ENCODE data around the gene APOL2.
"Not testable (repeated sequence)": the region's sequence is repeated elsewhere in the genome, so short reads cannot be mapped to it uniquely, and the experiment has no call there.

APOL2 gene

GRCh38 chr22:36238373-36239149 is 766 bp downstream of the APOL2 start:
- DNase-seq: no peak

GRCh38 chr22:36237462-36238372 is 1.6 kb downstream of the APOL2 start:
- DNase-seq: no peak

GRCh38 chr22:36236388-36237319 is 2.7 kb downstream of the APOL2 start:
- DNase-seq: no peak

- DNase-seq: no peak
These were observed 3.7 kb downstream of the APOL2 start for GRCh38 chr22:36235585-36235984.

- DNase-seq: no peak
These were observed 4.4 kb downstream of the APOL2 start for GRCh38 chr22:36234919-36235318.

- DNase-seq: no peak
These were observed 5.1 kb downstream of the APOL2 start for GRCh38 chr22:36234213-36234612.

GRCh38 chr22:36233796-36234195 is 5.5 kb downstream of the APOL2 start:
- no peak for DNase-seq

GRCh38 chr22:36232715-36233401 is 6.5 kb downstream of the APOL2 start:
- DNase-seq: no peak

- not testable (repeated sequence) for DNase-seq
These were observed 8.3 kb downstream of the APOL2 start for GRCh38 chr22:36231051-36231450.

GRCh38 chr22:36229649-36230048 is 9.7 kb downstream of the APOL2 start:
- DNase-seq: not testable (repeated sequence)

GRCh38 chr22:36228944-36229343 is 10.4 kb downstream of the APOL2 start:
- DNase-seq: no peak

- DNase-seq: not testable (repeated sequence)
These were observed 11.0 kb downstream of the APOL2 start for GRCh38 chr22:36228369-36228768.

GRCh38 chr22:36227806-36228205 is 11.5 kb downstream of the APOL2 start:
- DNase-seq: no peak

GRCh38 chr22:36227396-36227795 is 11.9 kb downstream of the APOL2 start:
- no peak for DNase-seq

- no peak for DNase-seq
These were observed 13.1 kb downstream of the APOL2 start for GRCh38 chr22:36226189-36226588.

- DNase-seq: no peak
These were observed 13.9 kb downstream of the APOL2 start for GRCh38 chr22:36225333-36225922.

GRCh38 chr22:36224245-36224644 is 15.1 kb downstream of the APOL2 start:
- no peak for DNase-seq

- DNase-seq: no peak
These were observed 15.8 kb downstream of the APOL2 start for GRCh38 chr22:36223504-36223903.

GRCh38 chr22:36222887-36223450 is 16.4 kb downstream of the APOL2 start:
- DNase-seq: no peak

GRCh38 chr22:36221799-36222751 is 17.3 kb downstream of the APOL2 start:
- no peak for DNase-seq

All from NCI-H187 (cell line).